ENCODE measurements around the gene NTM. TPM values are rescaled to one million over a fixed set of nuclear protein-coding genes. Genes with fewer than 3 reads are reported as not detected.

Gene NTM
- total RNA-seq, 2 donors from 2014 or later, result 19.1 to 44.7 TPM

- Histone ChIP-seq H3K27me3 (no peaks in the 10 kb centered on the region), H3K4me3 (no peak overlapping the region), H3K36me3 (no peaks in the 10 kb centered on the region), H3K27ac (no peak overlapping the region), H3K9me3 (no peaks in the 10 kb centered on the region), H3K4me1 (no peaks in the 10 kb centered on the region)
- no peak for DNase-seq (ENCODE audit: low spot score)
- TF ChIP-seq CTCF (IDR thresholded peaks at IDR 0.05), result no peak
Measured at GRCh38 chr11:131829725-131830124, 459.3 kb downstream of the NTM start.

- H3K27me3 ChIP-seq, result no peaks in the 10 kb centered on the region
- no peak for TF ChIP-seq CTCF (IDR thresholded peaks at IDR 0.05)
- no peak for DNase-seq (ENCODE audit: low spot score)
- H3K27ac ChIP-seq, result no peak overlapping the region
- no peaks in the 10 kb centered on the region for H3K4me1 ChIP-seq
- no peaks in the 10 kb centered on the region for H3K9me3 ChIP-seq
- H3K36me3 ChIP-seq, result no peaks in the 10 kb centered on the region
- H3K4me3 ChIP-seq, result no peak overlapping the region
Measured at GRCh38 chr11:131832079-131832478, 461.7 kb downstream of the NTM start.

- Histone ChIP-seq H3K27ac (no peak overlapping the region), H3K9me3 (no peaks in the 10 kb centered on the region), H3K4me3 (no peak overlapping the region), H3K36me3 (no peaks in the 10 kb centered on the region), H3K27me3 (no peaks in the 10 kb centered on the region), H3K4me1 (no peaks in the 10 kb centered on the region)
- TF ChIP-seq CTCF (IDR thresholded peaks at IDR 0.05), result no peak
- DNase-seq (ENCODE audit: low spot score), result no peak
Measured at GRCh38 chr11:131833366-131833765, 463.0 kb downstream of the NTM start.

GRCh38 chr11:131837562-131837961 is 467.1 kb downstream of the NTM start:
- H3K9me3 ChIP-seq, result no peaks in the 10 kb centered on the region
- TF ChIP-seq CTCF (IDR thresholded peaks at IDR 0.05), result no peak
- DNase-seq (ENCODE audit: low spot score), result no peak
- H3K27me3 ChIP-seq, result no peaks in the 10 kb centered on the region
- no peaks in the 10 kb centered on the region for H3K4me1 ChIP-seq
- H3K4me3 ChIP-seq, result no peak overlapping the region
- H3K36me3 ChIP-seq, result no peaks in the 10 kb centered on the region
- no peak overlapping the region for H3K27ac ChIP-seq

GRCh38 chr11:131838016-131838415 is 467.6 kb downstream of the NTM start:
- TF ChIP-seq CTCF (IDR thresholded peaks at IDR 0.05), result no peak
- H3K27ac ChIP-seq, result no peak overlapping the region
- no peaks in the 10 kb centered on the region for H3K4me1 ChIP-seq

GRCh38 chr11:131839326-131839725 is 468.9 kb downstream of the NTM start:
- Histone ChIP-seq H3K27me3 (no peaks in the 10 kb centered on the region), H3K9me3 (no peaks in the 10 kb centered on the region), H3K36me3 (no peaks in the 10 kb centered on the region), H3K4me3 (no peak overlapping the region), H3K4me1 (no peaks in the 10 kb centered on the region), H3K27ac (no peak overlapping the region)
- DNase-seq (ENCODE audit: low spot score), result no peak
- no peak for TF ChIP-seq CTCF (IDR thresholded peaks at IDR 0.05)

More at GRCh38 chr11:131838016-131838415, 467.6 kb downstream of the NTM start:
- Histone ChIP-seq H3K4me3 (no peak overlapping the region), H3K27me3 (no peaks in the 10 kb centered on the region), H3K36me3 (no peaks in the 10 kb centered on the region), H3K9me3 (no peaks in the 10 kb centered on the region)
- DNase-seq (ENCODE audit: low spot score), result no peak
